IPS DF 6.9 (cell line): ENCODE results near the gene CCDC34.

Experiments
- DNase-seq: peaks from one replicate; pipeline ENCODE4 v3.0.0-alpha.2; 2013; ENCODE audit warnings: low read depth, low spot score
- H3K27ac ChIP-seq: one replicate; pipeline ENCODE4 v1.5.1; 2013; ENCODE audit warnings: low read length, control low read depth
- H3K27me3 ChIP-seq: 2 replicates; pipeline ENCODE4 v1.6.1; 2013; ENCODE audit warnings: mild to moderate bottlenecking, low read length; ENCODE audit not compliant: control insufficient read depth, insufficient read depth
- H3K36me3 ChIP-seq: 2 replicates; pipeline ENCODE4 v1.6.1; 2013; ENCODE audit warnings: low read length; ENCODE audit not compliant: control insufficient read depth, insufficient read depth
- H3K4me1 ChIP-seq: 2 replicates; pipeline ENCODE4 v1.6.1; 2013; ENCODE audit warnings: low read length; ENCODE audit not compliant: control insufficient read depth, insufficient read depth
- H3K4me3 ChIP-seq: 2 replicates; pipeline ENCODE4 v1.5.1; 2013; ENCODE audit warnings: mild to moderate bottlenecking, low read length
- H3K9me3 ChIP-seq: 2 replicates; pipeline ENCODE4 v1.6.1; 2013; ENCODE audit warnings: low read length, inconsistent platforms; ENCODE audit not compliant: control insufficient read depth, insufficient read depth
- WGBS: extraction: QIAGEN DNeasy Blood & Tissue Kit; methylation state at CpG from one replicate; pipeline ENCODE4 v1.1.7; 2013; ENCODE audit warnings: mixed read lengths, missing lambda C conversion rate; ENCODE audit not compliant: insufficient read length, insufficient coverage; 5-methylcytosine and 5-hydroxymethylcytosine counted together

CCDC34 gene

DNA sequence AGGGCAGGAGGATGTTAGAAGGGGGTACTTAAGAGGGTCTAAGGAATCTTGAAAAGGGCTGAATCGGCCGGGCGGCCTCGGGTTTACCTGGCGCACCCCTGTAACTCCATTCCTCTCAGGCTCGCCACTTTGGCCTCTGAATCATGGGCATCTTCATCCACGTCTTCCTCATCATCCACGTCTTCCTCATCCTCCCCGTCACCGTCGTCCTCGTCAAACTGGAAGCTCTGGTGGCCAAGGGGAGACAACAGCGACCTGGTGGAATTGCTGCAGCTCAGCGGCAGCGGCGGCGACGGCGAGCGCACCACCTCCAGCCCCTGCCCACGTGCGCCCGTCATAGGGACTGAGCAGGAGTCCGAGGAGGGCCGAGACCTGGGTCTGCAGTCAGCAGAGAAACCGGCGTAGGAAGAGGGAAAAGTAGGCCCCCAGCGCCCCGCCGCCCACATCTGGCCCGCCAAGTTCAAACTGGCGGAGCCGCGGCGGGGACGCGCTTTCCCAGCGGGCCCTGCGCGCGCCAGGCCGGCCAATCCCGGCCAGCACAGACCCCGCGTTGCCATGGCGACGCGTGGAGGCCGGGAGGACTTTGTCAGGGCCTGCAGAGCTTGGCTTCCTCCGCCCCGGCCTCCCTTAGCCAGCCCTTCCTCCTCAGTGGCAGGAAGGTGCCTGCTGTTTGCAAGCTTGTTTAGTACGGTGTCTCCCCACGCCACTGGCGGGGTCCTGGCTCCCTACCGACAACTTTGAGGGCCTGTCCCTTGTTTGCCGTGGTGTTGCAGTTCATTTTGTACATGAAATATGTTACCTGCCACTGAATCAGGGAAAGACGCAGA, at the start of gene CCDC34:
TSS of gene CCDC34 (minus strand) at position 467 of the 827 bp plus-strand sequence. CDS start at position 446, 21 bp downstream.
- WGBS, result no CpG with 5 or more reads among the region's 57 CpGs
- no peaks in the 10 kb centered on the region; the same call in 1 of the 2 replicates for H3K36me3 ChIP-seq
- H3K9me3 ChIP-seq, result no peaks in the 10 kb centered on the region
- peak; percentile 72 for DNase-seq
- H3K4me1 ChIP-seq, result no peaks in the 10 kb centered on the region
- peak within 1 kb of the TSS; percentile 51; the same call in 1 of the 2 replicates for H3K4me3 ChIP-seq
- no peaks in the 10 kb centered on the region for H3K27me3 ChIP-seq
- no peak within 1 kb of the TSS for H3K27ac ChIP-seq

DNA sequence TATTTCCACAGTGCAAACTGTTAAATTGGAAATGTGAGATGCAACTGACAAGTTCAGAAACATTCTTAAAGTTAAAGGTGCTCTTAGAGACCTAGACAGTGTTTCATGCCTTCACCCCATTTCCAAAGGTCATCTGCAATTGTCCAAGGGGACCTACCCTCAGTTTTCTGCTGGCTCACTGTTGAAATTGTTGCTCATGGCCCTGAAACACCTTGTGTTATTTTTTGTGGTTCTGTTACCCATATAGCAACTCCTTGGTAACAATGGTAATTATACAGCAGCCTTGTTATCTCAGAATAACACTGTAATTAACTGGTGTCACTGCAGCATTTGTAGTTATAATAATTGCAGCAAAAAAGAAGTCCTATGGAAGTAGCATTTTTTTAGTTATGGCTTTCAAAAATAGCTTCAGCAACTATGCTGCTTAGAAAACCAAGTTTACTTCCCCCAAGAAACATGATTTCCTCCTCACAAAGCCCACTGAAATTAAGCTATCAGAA, 49.2 kb upstream of the CCDC34 start:
- Histone ChIP-seq H3K27ac (no peak overlapping the region), H3K27me3 (no peaks in the 10 kb centered on the region), H3K4me3 (no peak overlapping the region), H3K36me3 (no peaks in the 10 kb centered on the region), H3K4me1 (peaks cover 3% of the 10 kb centered on the region; the same call in 1 of the 2 replicates), H3K9me3 (no peaks in the 10 kb centered on the region)
- DNase-seq, result no peak

DNA sequence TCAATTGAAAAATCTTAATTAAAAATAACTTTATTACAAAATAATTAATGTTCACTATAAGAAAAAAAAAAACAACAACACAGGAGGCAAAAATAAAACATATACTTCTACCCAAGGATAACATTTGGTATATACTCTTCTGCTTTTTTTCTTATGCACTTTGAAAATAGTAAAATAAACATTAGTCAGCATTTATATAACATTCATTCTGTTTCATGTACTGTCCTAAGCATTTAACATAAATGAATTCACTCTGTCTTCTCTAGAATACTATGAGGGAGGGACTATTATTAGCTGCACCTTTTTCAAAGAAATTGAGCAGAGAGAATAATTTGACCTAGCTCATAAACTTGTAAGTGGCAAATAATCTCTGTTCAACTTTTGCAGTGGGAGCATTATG, 48.3 kb upstream of the CCDC34 start:
- Histone ChIP-seq H3K36me3 (no peaks in the 10 kb centered on the region), H3K4me3 (no peak overlapping the region), H3K9me3 (no peaks in the 10 kb centered on the region), H3K27ac (no peak overlapping the region), H3K27me3 (no peaks in the 10 kb centered on the region), H3K4me1 (peaks cover 2% of the 10 kb centered on the region; the same call in 1 of the 2 replicates)
- no peak for DNase-seq

- no CpG with 5 or more reads among the region's 1 CpG for WGBS
- Histone ChIP-seq H3K36me3 (no peaks in the 10 kb centered on the region), H3K4me3 (no peak overlapping the region), H3K27ac (no peak overlapping the region), H3K9me3 (no peaks in the 10 kb centered on the region), H3K4me1 (no peaks in the 10 kb centered on the region), H3K27me3 (no peaks in the 10 kb centered on the region)
- DNase-seq, result no peak
Measured at GRCh38 chr11:27410272-27410671, 47.3 kb upstream of the CCDC34 start.

GRCh38 chr11:27409742-27410141, 46.7 kb upstream of the CCDC34 start:
- no peak for DNase-seq

GRCh38 chr11:27409049-27409448, 46.0 kb upstream of the CCDC34 start:
- H3K36me3 ChIP-seq, result no peaks in the 10 kb centered on the region
- no peak for DNase-seq
- no peak overlapping the region for H3K27ac ChIP-seq
- H3K4me1 ChIP-seq, result no peaks in the 10 kb centered on the region
- no peaks in the 10 kb centered on the region for H3K9me3 ChIP-seq
- H3K27me3 ChIP-seq, result no peaks in the 10 kb centered on the region
- no peak overlapping the region for H3K4me3 ChIP-seq

More at GRCh38 chr11:27409742-27410141, 46.7 kb upstream of the CCDC34 start:
- H3K9me3 ChIP-seq, result no peaks in the 10 kb centered on the region
- WGBS, result no CpG with 5 or more reads among the region's 2 CpGs
- H3K36me3 ChIP-seq, result no peaks in the 10 kb centered on the region
- H3K4me3 ChIP-seq, result no peak overlapping the region
- H3K27me3 ChIP-seq, result no peaks in the 10 kb centered on the region
- no peak overlapping the region for H3K27ac ChIP-seq
- no peaks in the 10 kb centered on the region for H3K4me1 ChIP-seq

- H3K27ac ChIP-seq, result no peak overlapping the region
- DNase-seq, result no peak
Measured at GRCh38 chr11:27408246-27408800, 45.3 kb upstream of the CCDC34 start.

GRCh38 chr11:27406498-27407354, 43.7 kb upstream of the CCDC34 start:
- H3K27ac ChIP-seq, result no peak overlapping the region
- H3K27me3 ChIP-seq, result no peaks in the 10 kb centered on the region
- H3K9me3 ChIP-seq, result no peaks in the 10 kb centered on the region
- no peak for DNase-seq
- H3K36me3 ChIP-seq, result no peaks in the 10 kb centered on the region
- no CpG with 5 or more reads among the region's 3 CpGs for WGBS
- no peak overlapping the region for H3K4me3 ChIP-seq
- H3K4me1 ChIP-seq, result no peaks in the 10 kb centered on the region

More at GRCh38 chr11:27408246-27408800, 45.3 kb upstream of the CCDC34 start:
- Histone ChIP-seq H3K9me3 (no peaks in the 10 kb centered on the region), H3K4me1 (no peaks in the 10 kb centered on the region), H3K4me3 (no peak overlapping the region), H3K36me3 (no peaks in the 10 kb centered on the region), H3K27me3 (no peaks in the 10 kb centered on the region)
- WGBS, result no CpG with 5 or more reads among the region's 2 CpGs

- Histone ChIP-seq H3K4me3 (no peak overlapping the region), H3K27me3 (no peaks in the 10 kb centered on the region), H3K4me1 (no peaks in the 10 kb centered on the region), H3K27ac (no peak overlapping the region), H3K9me3 (no peaks in the 10 kb centered on the region), H3K36me3 (no peaks in the 10 kb centered on the region)
- no peak for DNase-seq
- WGBS, result 100% methylated on average over 2 of the region's 3 CpGs
Measured at GRCh38 chr11:27405134-27405533, 42.1 kb upstream of the CCDC34 start.

DNA sequence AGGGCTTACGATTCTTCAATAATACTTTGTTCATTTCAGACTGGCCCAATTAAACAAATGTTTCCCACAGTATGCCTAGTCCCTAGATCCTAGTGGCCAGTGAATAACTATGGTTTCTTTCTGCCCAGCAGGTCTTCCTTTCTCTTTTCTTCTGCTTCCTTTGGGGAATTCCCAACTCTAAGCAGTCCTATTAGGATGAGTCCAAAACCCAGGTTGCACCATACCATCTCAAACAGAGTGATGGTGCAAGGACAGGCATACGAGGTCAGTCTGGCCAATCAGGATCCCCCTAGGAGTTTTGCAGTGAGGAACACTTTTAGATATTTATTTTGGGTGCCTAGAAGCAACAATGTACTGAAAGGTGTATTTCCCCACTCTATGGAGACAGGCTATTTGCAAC, 41.4 kb upstream of the CCDC34 start:
- no CpG with 5 or more reads among the region's 2 CpGs for WGBS

More for the DNA sequence above, 41.4 kb upstream of the CCDC34 start:
- Histone ChIP-seq H3K36me3 (no peaks in the 10 kb centered on the region), H3K27me3 (no peaks in the 10 kb centered on the region), H3K4me1 (no peaks in the 10 kb centered on the region), H3K9me3 (no peaks in the 10 kb centered on the region), H3K4me3 (no peak overlapping the region), H3K27ac (no peak overlapping the region)
- no peak for DNase-seq
